HG03469 (cell line): Measurements from ENCODE around the gene GYS1.

Source experiments
- ATAC-seq: cut with Tn5 transposase; IDR thresholded peaks from one replicate; pipeline ENCODE4 v1.9.1; 2021; ENCODE audit warnings: mild to moderate bottlenecking, moderate library complexity, moderate number of reproducible peaks; ENCODE audit not compliant: unreplicated experiment

GYS1 gene

DNA sequence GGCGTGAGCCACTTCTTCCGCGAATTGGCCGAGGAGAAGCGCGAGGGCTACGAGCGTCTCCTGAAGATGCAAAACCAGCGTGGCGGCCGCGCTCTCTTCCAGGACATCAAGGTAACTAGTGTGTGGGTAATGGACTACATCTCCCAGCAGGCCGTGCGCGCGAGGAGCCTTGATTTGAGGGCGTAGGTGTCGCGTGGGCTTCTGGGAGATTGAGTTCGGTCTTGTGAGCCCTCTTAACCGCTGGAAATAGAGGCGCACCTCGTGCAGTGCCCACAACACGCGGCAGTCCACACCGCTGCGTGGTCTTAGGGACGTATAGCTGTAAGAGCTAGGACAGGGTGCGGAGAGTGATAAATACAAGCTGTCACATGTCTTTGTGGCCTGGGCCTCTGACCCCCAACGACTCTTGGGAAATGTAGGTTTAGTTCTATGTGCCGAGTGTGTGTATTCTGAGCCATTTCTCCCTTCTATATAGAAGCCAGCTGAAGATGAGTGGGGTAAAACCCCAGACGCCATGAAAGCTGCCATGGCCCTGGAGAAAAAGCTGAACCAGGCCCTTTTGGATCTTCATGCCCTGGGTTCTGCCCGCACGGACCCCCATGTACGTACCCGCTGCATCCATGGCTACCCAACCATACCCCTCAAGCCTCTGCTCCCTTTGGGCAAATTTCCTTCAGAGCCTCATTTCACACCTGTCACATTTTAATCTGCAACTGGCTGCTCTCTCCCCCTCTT lies 27.1 kb downstream of the GYS1 start:
- ATAC-seq = no peak

DNA sequence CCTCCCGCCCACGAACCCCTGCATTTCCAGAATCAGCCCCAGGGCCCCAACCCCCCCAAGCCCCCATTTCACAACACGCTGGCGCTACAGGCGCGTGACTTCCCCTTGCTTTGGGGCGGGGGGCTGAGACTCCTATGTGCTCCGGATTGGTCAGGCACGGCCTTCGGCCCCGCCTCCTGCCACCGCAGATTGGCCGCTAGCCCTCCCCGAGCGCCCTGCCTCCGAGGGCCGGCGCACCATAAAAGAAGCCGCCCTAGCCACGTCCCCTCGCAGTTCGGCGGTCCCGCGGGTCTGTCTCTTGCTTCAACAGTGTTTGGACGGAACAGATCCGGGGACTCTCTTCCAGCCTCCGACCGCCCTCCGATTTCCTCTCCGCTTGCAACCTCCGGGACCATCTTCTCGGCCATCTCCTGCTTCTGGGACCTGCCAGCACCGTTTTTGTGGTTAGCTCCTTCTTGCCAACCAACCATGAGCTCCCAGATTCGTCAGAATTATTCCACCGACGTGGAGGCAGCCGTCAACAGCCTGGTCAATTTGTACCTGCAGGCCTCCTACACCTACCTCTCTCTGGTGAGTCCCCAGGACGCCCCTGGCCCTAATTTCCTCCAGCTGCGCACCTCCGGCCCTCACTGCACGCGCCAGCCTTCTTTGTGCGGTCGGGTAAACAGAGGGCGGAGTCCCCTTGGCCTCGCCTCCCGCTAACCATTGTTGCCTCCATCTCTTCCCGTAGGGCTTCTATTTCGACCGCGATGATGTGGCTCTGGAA lies 27.9 kb downstream of the GYS1 start, which contains the start of gene FTL:
TSS of gene FTL (plus strand) at position 270 of the 766 bp plus-strand sequence. CDS start at position 469, 199 bp downstream.
- ATAC-seq = peak; percentile 38

DNA sequence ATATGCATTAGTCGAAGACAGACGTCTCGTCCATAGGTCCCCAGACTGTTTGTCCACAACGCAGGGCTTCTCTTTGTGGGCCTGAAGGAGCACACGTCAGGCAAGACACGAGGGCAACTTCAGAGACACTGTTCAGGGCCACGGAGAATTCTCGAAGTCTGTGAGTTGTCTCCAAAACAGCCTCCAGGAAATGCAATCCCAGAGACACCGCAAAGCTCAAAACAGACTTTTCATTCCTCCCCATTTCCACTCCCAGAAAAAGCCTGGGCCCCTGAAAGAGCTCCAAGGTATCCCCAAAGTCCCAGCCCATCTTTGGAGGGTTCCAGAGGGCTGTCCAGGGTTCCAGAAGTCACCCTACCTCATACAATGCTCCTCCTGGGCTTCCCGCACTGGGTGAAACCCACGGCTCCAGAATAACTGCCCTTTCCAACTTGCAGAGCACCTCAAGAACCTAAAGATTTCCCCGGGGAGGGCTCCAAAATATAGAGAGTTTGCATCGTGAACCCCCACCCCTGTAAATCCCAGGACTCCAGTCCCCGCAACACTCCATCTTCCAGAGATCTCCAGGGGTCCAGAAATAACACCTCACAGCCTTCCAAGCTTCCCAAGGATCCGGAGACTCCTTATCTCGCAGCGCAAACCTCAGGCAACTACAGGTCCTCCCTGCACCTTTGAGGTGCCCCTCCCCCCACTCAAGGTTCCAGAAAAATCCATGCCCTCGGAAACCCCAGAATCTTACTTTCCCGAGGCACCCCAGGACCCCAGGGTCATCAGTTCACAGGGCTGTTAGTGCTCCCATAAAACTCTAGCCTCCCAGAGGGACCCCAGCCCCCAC lies 28.7 kb downstream of the GYS1 start:
- ATAC-seq = no peak

DNA sequence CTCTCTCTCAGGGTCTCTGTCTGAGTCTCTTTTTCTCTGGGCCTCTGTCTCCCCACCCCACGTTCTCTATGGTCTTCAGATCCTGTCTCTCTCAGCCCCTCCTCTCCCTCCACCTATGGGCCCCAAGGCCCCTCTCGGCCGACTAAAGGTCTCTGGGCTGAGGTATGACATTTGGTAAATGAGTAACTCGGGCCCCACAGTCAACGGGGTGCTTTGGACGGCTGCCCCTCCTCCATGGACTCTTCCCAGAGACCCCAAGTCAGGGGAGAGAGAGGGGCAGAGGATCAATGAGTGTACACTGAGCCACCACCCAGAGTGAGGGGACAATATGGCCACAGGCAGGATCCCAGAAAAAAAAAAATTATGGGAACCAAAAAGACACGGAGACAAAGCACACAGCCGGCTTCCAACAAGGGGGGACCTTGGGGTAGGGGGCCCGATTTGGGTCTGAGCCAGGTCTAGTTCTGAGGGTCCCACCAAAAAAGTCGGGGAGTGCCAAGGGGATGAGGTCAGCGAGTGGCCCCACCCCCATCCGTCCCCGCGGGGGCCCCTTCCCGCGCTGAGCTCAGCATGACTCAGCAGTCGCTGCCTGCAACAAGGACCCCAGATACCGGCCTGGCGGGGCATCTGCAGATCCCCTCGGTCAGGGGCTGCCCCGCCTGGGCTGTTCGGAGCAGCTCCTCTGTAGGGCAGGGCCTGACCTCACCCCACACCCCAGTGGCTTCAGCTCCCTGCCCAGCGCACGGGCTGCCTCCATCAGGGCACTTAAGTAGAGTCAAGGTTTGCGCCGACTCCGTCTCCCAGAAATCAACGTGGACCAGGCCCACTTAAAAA lies 29.5 kb downstream of the GYS1 start:
- ATAC-seq = no peak

DNA sequence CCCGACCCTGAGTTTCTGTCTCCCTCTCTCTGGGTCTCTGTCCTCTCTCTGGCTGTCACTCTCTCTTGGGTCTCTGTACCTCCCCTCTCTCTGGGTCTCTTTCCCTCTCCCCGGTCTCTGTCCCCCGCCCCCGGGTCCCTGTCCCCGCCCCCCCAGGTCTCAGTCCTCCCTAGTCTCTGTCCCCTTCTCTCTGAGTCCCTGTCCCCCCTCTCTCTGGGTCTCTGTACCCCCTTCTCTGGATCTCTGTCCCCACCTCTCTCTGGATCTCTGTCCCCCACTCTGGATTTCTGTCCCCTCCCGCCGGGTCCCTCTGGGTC lies 30.3 kb downstream of the GYS1 start:
- ATAC-seq = no peak

DNA sequence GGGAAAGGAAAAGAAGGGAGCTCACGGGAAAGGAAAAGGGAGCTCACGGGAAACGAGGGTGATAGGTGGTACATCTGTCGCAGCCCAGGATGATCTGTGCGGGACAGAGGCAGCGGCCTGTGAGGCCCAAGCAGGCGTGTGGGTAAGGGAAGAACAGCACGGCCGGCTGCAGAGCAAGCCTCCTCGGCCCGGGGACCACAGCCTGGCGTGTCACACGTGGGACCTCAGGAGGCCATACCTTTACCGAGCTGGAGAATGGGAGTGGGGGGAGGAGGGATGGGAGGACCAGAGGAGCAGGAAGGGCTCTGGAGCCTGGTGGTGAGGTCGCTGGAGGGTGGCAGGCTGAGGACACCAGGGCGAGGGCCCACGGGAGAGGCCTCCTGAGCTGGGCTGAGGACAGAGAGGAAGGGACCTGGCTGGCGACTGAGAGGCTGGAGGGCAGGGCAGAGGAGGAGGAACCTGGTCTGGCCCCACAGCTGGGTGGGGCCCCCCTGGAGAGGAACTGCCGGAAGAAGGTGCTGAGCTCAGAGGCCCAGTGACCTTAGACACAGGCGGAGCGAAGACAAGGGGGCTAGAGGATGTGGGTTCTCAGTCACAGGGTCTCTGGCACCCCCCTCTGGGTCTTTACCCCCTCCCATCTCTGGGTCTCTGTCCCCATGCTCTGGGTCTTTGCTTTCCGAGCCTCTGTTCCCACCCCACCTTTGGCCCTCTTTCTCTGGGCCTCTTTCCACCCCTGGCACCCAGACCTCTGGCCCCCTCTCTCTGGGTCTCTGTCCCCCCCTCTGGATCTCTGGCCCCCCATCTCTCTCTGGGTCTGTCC lies 30.9 kb downstream of the GYS1 start:
- no peak for ATAC-seq

DNA sequence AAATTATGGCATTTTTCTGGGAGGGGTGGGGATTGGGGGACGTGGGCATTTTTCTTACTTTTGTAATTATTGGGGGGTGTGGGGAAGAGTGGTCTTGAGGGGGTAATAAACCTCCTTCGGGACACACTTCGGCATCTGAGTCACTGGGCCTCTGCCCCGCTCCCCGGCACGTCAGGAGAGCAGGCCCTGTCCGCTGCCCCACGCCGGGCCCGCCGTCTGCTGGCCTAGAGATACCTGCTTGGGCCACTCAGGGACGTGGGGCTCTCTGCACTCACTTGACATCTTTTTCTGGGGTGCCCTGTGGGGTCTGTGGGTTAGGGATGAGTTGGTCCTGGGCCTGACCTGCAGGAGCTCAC lies 31.5 kb downstream of the GYS1 start:
- ATAC-seq = no peak

DNA sequence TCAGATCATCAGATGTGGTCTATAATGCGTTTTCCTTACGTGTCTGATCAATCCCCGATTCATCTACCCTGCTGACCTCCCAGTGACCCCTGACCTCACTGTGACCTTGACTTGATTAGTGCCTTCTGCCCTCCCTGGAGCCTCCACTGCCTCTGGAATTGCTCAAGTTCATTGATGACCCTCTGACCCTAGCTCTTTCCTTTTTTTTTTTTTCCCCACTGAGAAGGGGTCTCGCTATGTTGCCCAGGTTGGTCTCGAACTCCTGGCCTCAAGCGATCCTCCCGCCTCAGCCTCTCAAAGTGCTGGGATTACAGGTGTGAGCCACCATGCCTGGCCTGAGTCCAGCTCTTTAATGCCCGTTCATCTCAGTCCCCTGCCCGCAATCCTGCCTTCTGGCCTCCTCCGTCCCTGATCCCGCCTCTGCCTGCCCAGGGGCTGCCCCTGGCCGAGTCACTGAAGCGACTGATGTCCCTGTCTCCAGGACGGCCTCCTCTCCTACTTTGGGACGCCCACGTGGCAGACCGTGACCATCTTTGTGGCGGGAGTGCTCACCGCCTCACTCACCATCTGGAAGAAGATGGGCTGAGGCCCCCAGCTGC lies 32.0 kb downstream of the GYS1 start:
- no peak for ATAC-seq

DNA sequence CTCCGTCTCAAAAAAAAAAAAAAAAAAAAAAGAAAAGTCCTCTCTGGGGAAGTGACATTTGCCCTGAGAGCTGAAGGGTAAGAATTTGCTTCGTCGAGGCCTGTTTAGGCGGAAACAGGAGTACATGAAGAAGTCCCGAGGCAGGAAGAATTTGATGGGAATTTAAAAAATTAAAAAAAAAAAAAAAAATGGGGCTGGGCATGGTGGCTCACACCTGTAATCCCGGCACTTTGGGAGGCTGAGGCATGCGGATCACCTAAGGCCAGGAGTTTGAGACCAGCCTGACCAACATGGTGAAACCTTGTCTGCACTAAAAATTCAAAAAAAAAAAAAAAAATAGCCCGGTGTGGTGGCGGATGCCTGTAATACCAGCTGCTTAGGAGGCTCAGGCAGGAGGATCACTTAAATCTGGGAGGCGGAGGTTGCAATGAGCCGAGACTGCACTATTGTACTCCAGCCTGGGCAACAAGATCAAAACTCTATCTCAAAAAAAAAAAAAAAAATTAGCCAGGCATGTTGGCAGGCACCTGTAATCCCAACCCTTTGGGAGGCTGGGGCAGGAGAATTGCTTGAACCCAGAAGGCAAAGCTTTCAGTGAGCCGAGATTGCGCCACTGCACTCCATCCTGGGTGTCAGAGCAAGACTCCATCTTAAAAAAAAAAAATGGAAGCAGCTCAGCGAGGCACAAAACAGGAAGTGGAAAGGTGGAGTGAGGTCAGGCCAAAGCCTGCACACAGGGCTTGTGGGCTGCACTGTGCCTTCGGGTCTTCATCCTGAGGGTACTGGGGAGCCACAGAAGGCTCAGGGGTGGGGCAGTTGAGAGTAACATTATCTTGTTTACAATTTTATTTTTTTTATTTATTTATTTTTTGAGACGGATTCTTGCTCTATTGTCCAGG lies 33.5 kb downstream of the GYS1 start:
- ATAC-seq = no peak

DNA sequence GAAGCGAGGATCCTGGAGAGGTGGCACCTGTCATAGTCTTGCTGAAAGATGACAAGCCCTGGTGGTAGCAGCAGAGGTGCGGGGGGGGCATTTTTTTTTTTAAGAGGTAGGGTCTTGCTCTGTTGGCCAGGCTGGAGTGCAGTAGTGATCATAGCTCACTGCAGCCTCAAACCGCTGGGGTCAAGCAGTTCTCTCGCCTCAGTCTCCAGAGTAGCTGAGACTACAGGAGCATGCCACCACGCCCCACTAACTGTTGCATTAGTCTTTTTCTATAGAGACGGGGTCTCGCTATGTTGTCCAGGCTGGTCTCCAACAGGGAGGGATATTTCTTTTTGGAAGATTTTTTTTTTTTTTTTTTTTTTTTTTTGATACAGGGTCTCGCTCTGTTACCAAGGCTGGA lies 35.1 kb downstream of the GYS1 start:
- no peak for ATAC-seq

DNA sequence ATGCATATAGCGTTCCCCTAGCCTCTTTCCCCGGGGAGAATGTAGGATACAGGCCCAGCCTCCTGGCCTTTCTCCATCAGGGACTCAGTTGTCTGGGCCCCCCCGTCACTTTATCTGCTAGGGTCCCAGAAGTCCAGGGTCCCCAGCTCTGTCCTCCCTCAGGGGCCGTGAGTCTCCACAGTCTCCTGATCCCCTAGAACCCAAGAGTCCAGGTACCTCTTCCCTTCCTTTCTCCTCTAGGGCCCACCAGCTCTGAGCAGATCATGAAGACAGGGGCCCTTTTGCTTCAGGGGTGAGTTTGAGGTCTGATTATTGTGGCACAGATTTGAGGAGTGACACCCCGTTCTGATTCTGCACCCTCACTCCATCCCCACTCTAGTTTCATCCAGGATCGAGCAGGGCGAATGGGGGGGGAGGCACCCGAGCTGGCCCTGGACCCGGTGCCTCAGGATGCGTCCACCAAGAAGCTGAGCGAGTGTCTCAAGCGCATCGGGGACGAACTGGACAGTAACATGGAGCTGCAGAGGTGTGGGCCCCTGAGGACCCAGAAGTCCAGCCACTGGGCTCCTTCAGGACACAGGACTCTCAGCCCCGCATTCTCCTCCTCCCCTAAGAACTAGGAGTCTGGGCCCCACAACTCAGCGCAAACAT lies 37.7 kb downstream of the GYS1 start:
- no peak for ATAC-seq

DNA sequence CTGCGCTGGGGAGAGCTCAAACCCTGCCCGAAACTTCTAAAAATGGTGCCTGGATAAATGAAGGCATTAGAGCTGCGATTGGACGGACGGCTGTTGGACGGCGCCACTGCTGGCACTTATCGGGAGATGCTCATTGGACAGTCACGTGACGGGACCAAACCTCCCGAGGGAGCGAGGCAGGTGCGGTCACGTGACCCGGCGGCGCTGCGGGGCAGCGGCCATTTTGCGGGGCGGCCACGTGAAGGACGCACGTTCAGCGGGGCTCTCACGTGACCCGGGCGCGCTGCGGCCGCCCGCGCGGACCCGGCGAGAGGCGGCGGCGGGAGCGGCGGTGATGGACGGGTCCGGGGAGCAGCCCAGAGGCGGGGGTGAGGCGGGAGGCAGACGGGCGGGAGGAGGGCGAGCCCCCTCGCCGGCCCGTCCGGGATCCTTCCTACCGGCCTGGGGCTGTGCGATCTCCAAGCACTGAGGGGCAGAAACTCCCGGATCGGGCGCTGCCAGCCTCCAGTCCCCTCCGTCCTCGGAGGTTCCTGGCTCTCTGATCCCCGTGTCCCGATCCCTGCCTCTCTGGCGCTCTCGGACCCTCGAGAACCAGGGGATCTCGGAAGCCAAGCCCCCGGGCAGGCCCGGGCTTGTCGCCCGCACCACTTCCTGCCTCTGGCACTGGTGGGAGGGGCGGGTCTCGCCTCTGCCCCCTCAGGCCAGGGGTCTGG lies 38.4 kb downstream of the GYS1 start, which contains the start of gene BAX:
TSS of gene BAX (plus strand) at position 281 of the 713 bp plus-strand sequence. CDS start at position 335, 54 bp downstream.
- peak; percentile 66 for ATAC-seq

DNA sequence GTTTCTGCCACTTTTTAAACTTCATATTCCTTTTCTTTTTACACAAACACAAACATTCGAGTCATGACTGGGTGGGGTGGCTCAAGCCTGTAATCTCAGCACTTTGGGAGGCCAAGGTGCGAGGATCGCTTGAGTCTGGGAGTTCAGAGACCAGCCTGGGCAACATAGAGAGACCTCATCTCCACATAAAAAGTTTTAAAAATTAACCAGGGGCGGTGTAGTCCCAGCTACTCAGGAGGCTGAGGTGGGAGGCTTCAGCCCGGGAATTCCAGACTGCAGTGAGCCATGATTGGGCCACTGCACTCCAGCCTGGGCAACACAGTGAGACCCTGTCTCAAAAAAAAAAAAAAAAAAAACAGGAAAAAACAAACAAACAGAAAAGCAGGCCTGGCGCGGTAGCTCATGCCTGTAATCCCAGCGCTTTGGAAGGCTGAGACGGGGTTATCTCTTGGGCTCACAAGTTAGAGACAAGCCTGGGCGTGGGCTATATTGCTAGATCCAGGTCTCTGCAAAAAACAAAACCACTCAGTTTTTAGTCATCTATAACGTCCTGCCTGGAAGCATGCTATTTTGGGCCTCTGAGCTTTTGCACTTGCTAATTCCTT lies 39.0 kb downstream of the GYS1 start:
- no peak for ATAC-seq

DNA sequence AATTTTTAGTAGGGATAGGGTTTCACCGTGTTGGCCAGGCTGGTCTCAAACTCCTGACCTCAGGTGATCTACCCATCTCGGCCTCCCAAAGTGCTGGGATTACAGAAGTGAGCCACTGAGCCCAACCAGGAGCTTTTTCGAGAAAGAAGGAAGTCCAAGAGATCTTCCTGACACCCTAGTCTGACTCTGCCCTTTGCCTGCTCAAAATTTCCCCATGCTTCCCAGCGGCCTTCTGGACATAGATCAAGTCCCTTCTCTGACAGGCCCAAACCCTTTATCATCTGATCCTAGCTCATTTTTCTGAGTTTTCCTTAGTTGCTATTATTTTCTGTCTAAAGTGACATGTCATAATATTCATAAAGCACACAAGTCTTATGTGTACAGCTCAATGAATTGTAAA lies 40.0 kb downstream of the GYS1 start:
- no peak for ATAC-seq

DNA sequence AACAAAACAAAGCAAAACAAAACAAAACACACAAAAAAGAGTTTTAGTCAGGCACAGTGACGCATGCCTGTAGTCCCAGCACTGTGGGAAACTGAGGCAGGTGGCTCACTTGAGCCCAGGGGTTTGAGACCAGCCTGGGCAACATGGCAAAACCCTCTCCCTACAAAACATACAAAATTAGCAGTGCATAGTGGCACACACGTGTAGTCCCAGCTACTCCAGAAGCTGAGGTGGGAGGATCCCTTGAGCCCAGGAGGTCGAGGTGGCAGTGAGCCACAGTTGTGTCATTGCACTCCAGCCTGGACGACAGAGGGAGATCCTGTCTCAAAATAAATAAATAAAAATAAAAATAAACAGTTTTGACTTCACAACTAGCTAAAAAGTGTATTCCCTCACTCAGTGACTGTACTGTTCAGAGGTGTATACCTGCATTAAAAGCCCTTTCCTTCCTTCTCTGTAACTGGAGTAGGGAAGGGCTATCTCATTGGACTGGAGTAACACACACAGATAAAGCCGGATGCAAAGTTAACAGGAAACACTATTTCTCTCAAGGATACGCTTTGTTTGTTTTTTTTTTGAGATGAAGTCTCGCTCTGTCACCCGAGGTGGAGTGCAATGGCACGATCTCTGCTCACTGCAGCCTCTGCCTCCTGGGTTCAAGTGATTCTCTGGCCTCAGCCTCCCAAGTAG lies 42.1 kb downstream of the GYS1 start:
- no peak for ATAC-seq

DNA sequence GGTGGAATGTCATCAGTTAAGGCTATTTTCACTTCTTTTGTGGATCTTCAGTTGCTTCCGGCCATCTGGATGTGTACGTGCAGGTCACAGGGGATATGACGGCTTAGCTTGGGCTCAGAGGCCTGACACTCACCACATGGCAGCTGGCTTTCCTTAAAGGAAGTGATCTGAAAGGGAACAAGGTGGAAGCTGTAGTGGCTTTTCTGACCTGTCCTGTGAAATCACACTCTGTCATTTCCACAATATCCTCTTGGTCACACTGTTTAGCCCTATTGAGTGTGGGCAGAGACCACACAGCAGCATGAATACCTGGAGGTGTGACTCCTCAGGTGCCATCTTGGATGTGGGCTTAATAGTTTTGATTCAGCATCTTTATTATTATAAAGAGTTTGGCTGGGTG lies 43.0 kb downstream of the GYS1 start:
- no peak for ATAC-seq

DNA sequence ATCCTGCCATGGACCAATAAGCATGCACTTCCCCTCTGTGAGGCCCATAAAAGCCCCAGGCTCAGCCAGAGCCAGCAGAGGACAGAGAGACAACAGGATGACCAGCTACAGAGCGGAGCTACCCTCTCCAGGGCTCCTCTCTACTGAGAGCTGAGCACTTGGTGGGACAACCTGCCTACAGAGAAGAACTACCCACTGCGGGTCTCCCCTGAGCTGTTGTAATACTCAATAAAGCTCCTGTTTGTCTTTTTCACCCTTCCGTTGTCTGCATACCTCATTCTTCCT lies 45.9 kb downstream of the GYS1 start:
- ATAC-seq = no peak
